ENCODE results near the gene AADACL4. TPM values are rescaled to one million over a fixed set of nuclear protein-coding genes. Genes with fewer than 3 reads are reported as not detected.

AADACL4 gene
- total and polyA plus RNA-seq, 2 donors (not counting 1 experiment from before 2014, with no cell fraction given): not detected

DNA sequence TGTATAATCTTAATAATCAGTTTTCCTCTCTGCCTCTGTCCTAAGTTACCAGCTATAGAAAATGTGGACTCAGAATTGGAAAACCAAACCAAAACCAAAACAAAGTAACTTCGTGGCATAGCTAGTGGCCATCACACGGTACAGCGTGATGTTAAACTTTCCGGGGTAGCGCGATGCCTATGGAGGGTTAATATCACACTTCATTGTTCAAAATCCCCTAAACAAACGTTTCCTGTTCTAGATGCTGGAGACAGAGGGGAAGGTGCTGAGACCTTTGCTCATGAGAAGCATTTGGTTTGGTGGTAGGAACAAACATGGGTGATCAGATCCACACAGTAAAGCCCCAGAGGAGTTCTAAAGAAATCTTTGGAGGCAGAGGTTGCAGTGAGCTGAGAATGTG lies 4.9 kb downstream of the AADACL4 start:
- H3K9me3 Mint-ChIP-seq (ENCODE audit: insufficient read depth): no peaks in the 10 kb centered on the region
- TF ChIP-seq EZH2 (IDR thresholded peaks at IDR 0.05; ENCODE audit: borderline replicate concordance, insufficient read depth, low read depth, low read length, poor library complexity, severe bottlenecking) (no peak), CTCF (IDR thresholded peaks at IDR 0.05) (no peak)
- no peaks in the 10 kb centered on the region for H3K4me1 Mint-ChIP-seq
- POLR2A ChIA-PET: no interaction called here
- ATAC-seq (ENCODE audit: low read depth) (no peak), DNase-seq (no peak)
- no peak overlapping the region for H3K4me3 ChIP-seq (ENCODE audit: control extremely low read depth in 1 of 5, extremely low read depth in 1 of 5, insufficient read depth in 1 of 5, low read depth in 2 of 5, low read length in 4 of 5)
- intact Hi-C loops (cut with micrococcal nuclease): no loop called here
- no CpG with 5 or more reads among the region's 7 CpGs for WGBS (ENCODE audit: insufficient coverage)
- H3K9ac ChIP-seq (ENCODE audit: low read length): no peak overlapping the region
- H4K20me1 ChIP-seq (ENCODE audit: control insufficient read depth, insufficient read depth, low read length, poor library complexity, severe bottlenecking): no peaks in the 10 kb centered on the region
- H3K27me3 ChIP-seq (replicated peaks in 1 of 4; ENCODE audit: control extremely low read depth in 1 of 4, control insufficient read depth in 3 of 4, insufficient read depth in 4 of 4, low read length in 3 of 4): peaks cover 0 to 4% (median 0%) of the 10 kb centered on the region in 4 experiments
- H3K79me2 ChIP-seq (ENCODE audit: control insufficient read depth, insufficient read depth, low read length): no peaks in the 10 kb centered on the region
- no peak overlapping the region for H3K4me3 Mint-ChIP-seq
- no peak overlapping the region for H3K4me2 ChIP-seq (replicated peaks; ENCODE audit: low read depth, low read length, poor library complexity, severe bottlenecking)
- H3K27ac ChIP-seq (ENCODE audit: low read length in 2 of 2): no peak overlapping the region
- H3K27ac Mint-ChIP-seq: no peak overlapping the region
- H3K36me3 ChIP-seq (replicated peaks in 1 of 2; ENCODE audit: control extremely low read depth in 1 of 2, control insufficient read depth in 1 of 2, extremely low read depth in 1 of 2, insufficient read depth in 2 of 2, low read length in 1 of 2): no peaks in the 10 kb centered on the region
- H3K27me3 Mint-ChIP-seq: peaks cover 38% of the 10 kb centered on the region
- H3K4me1 ChIP-seq (ENCODE audit: control insufficient read depth in 2 of 2, insufficient read depth in 2 of 2, low read length in 2 of 2): no peaks in the 10 kb centered on the region
- H2AFZ ChIP-seq (ENCODE audit: insufficient read depth, low read depth, low read length, poor library complexity, severe bottlenecking): no peak overlapping the region
- CTCF ChIA-PET: interaction anchor here (2.2 kb wide), 1 partner anchor 10 kb away, joined by 15 read pairs; no protein-coding TSS in a partner anchor
- H3K9me3 ChIP-seq (ENCODE audit: control extremely low read depth in 1 of 3, control insufficient read depth in 2 of 3, insufficient read depth in 1 of 3, low read length in 2 of 3): no peaks in the 10 kb centered on the region

DNA sequence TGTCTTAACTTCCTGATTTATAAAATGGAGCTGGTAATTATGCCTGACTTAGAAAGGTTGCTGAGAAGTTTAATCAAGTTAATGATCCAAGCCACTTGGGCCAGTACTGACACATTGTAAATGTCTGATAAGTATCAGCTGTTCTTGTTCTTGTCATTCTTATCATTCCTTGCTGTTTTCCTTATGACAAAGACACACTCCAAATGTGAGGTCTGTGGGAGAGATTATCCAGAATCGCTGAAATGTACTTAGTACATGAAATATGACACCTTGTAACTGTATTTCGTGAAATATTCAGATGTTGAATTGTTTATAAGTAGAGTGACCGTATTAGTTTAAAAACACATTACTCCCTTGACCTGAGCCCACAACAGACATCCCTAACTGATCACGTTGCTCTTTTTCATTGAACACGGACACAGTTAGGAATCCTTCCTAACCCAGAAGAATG lies 6.1 kb downstream of the AADACL4 start:
- TF ChIP-seq CTCF (IDR thresholded peaks at IDR 0.05) (no peak), EZH2 (IDR thresholded peaks at IDR 0.05; ENCODE audit: borderline replicate concordance, insufficient read depth, low read depth, low read length, poor library complexity, severe bottlenecking) (no peak)
- no CpG with 5 or more reads among the region's 5 CpGs for WGBS (ENCODE audit: insufficient coverage)
- no peak overlapping the region for H3K27ac ChIP-seq (ENCODE audit: low read length in 2 of 2)
- no peaks in the 10 kb centered on the region for H4K20me1 ChIP-seq (ENCODE audit: control insufficient read depth, insufficient read depth, low read length, poor library complexity, severe bottlenecking)
- Mint-ChIP-seq H3K27me3 (peaks cover 38% of the 10 kb centered on the region), H3K4me1 (no peaks in the 10 kb centered on the region), H3K4me3 (no peak overlapping the region), H3K9me3 (ENCODE audit: insufficient read depth) (no peaks in the 10 kb centered on the region), H3K27ac (no peak overlapping the region)
- H3K9ac ChIP-seq (ENCODE audit: low read length): no peak overlapping the region
- CTCF ChIA-PET: interaction anchor here (2.2 kb wide), 1 partner anchor 8 kb away, joined by 15 read pairs; no protein-coding TSS in a partner anchor
- no peak overlapping the region for H2AFZ ChIP-seq (ENCODE audit: insufficient read depth, low read depth, low read length, poor library complexity, severe bottlenecking)
- H3K9me3 ChIP-seq (ENCODE audit: control extremely low read depth in 1 of 3, control insufficient read depth in 2 of 3, insufficient read depth in 1 of 3, low read length in 2 of 3): no peaks in the 10 kb centered on the region
- H3K36me3 ChIP-seq (replicated peaks in 1 of 2; ENCODE audit: control extremely low read depth in 1 of 2, control insufficient read depth in 1 of 2, extremely low read depth in 1 of 2, insufficient read depth in 2 of 2, low read length in 1 of 2): no peaks in the 10 kb centered on the region
- peaks cover 0 to 4% (median 0%) of the 10 kb centered on the region in 4 experiments for H3K27me3 ChIP-seq (replicated peaks in 1 of 4; ENCODE audit: control extremely low read depth in 1 of 4, control insufficient read depth in 3 of 4, insufficient read depth in 4 of 4, low read length in 3 of 4)
- intact Hi-C loops (cut with micrococcal nuclease): no loop called here
- POLR2A ChIA-PET: interaction anchor here (0.7 kb wide), 1 partner anchor 67 kb away, joined by 3 read pairs; no protein-coding TSS in a partner anchor
- ATAC-seq (ENCODE audit: low read depth): no peak
- H3K79me2 ChIP-seq (ENCODE audit: control insufficient read depth, insufficient read depth, low read length): no peaks in the 10 kb centered on the region
- H3K4me1 ChIP-seq (ENCODE audit: control insufficient read depth in 2 of 2, insufficient read depth in 2 of 2, low read length in 2 of 2): no peaks in the 10 kb centered on the region
- no peak overlapping the region for H3K4me2 ChIP-seq (replicated peaks; ENCODE audit: low read depth, low read length, poor library complexity, severe bottlenecking)
- no peak for DNase-seq
- H3K4me3 ChIP-seq (ENCODE audit: control extremely low read depth in 1 of 5, extremely low read depth in 1 of 5, insufficient read depth in 1 of 5, low read depth in 2 of 5, low read length in 4 of 5): no peak overlapping the region

Data from B cell (primary cell).